PC-9 (cell line): ENCODE data around the gene SERPINB2. TPM values are rescaled to one million over a fixed set of nuclear protein-coding genes. Genes with fewer than 3 reads are reported as not detected.

Experiments used
- BruUV-seq: library from RNA; stranded (reverse); fragments of 400-500 nt; replicated peaks from 2 replicates; lab custom pipeline; 2021; lab: Mats Ljungman, UMichigan
- CTCF ChIA-PET: fragments of 300-600 bp; sonication (Branson Sonifier 250); formaldehyde crosslinking; loops from one replicate; lab custom pipeline; 2022; ENCODE audit warnings: antibody characterized with exemption; lab: Charles Lee
- POLR2A ChIA-PET: fragments of 300-600 bp; sonication (Branson Sonifier 250); formaldehyde crosslinking; loops from one replicate; lab custom pipeline; 2022; ENCODE audit warnings: antibody characterized with exemption; ENCODE audit not compliant: unreplicated experiment; lab: Charles Lee
- DNase-seq, 2 experiments: peaks; one replicate each; pipeline versions ENCODE4 v3.0.0 to v3.0.0-alpha.2; 2015 to 2022; ENCODE audit warnings: mixed read lengths in 1 of 2
- H2AFZ ChIP-seq: fragments of 200-600 bp; sonication (generic); 2 replicates; pipeline ENCODE4 v1.8.1; 2017; ENCODE audit warnings: antibody characterized with exemption
- H3F3A ChIP-seq: fragments of 200-600 bp; sonication (generic); 2 replicates; pipeline ENCODE4 v1.8.1; 2017; ENCODE audit warnings: antibody characterized with exemption, mild to moderate bottlenecking, low read depth; ENCODE audit not compliant: insufficient read depth
- H3K27ac ChIP-seq: fragments of 200-600 bp; sonication (generic); 2 replicates; pipeline ENCODE4 v1.6.1; 2016; ENCODE audit warnings: mixed run types
- H3K27me3 ChIP-seq: fragments of 200-600 bp; sonication (generic); 2 replicates; pipeline ENCODE4 v1.6.1; 2016; ENCODE audit warnings: low read depth, mixed run types; ENCODE audit not compliant: insufficient read depth
- H3K36me3 ChIP-seq: fragments of 200-600 bp; sonication (generic); 2 replicates; pipeline ENCODE4 v1.6.1; 2016; ENCODE audit warnings: low read depth, mixed run types
- H3K4me1 ChIP-seq: fragments of 200-600 bp; sonication (generic); replicated peaks from 2 replicates; pipeline ENCODE4 v1.6.1; 2016; ENCODE audit warnings: mixed run types; ENCODE audit not compliant: insufficient read depth
- H3K4me2 ChIP-seq: fragments of 200-600 bp; sonication (generic); 2 replicates; pipeline ENCODE4 v1.6.1; 2017; ENCODE audit warnings: mixed run types
- H3K4me3 ChIP-seq: fragments of 200-600 bp; sonication (generic); 2 replicates; pipeline ENCODE4 v1.6.1; 2016; ENCODE audit warnings: mixed run types
- H3K79me2 ChIP-seq: fragments of 200-600 bp; sonication (generic); 2 replicates; pipeline ENCODE4 v1.6.1; 2017; ENCODE audit warnings: low read depth, mixed run types
- H3K9me2 ChIP-seq: fragments of 200-600 bp; sonication (generic); 2 replicates; pipeline ENCODE4 v1.8.1; 2017; ENCODE audit warnings: mild to moderate bottlenecking; ENCODE audit not compliant: insufficient read depth
- H3K9me3 ChIP-seq: fragments of 200-600 bp; sonication (generic); 2 replicates; pipeline ENCODE4 v1.8.1; 2016; ENCODE audit warnings: low read depth; ENCODE audit not compliant: insufficient read depth
- H4K20me1 ChIP-seq: fragments of 200-600 bp; sonication (generic); 2 replicates; pipeline ENCODE4 v1.8.1; 2017; ENCODE audit not compliant: insufficient read depth
- EZH2 ChIP-seq: fragments of 200-600 bp; sonication (generic); IDR thresholded peaks from 2 replicates; pipeline ENCODE4 v1.8.0; 2017; ENCODE audit warnings: antibody characterized with exemption, low read depth
- intact Hi-C: fragments of 100-400 bp; cut with micrococcal nuclease; formaldehyde crosslinking; loops from one replicate; pipeline ENCODE4 v1.10.0; 2022; ENCODE audit not compliant: unreplicated experiment
- total RNA-seq: library from RNA; stranded (reverse); gene quantifications from 2 replicates; pipeline ENCODE4 v1.2.3, GENCODE V29; 2021
- TF ChIP-seq, protein P1 (sequence below): fragments of 200-600 bp; sonication (generic); conservative IDR thresholded peaks from 2 replicates; pipeline ENCODE4 v1.6.1; 2017; ENCODE audit warnings: mixed run types, antibody characterized with exemption, mild to moderate bottlenecking, moderate library complexity

The SERPINB2 gene
- total RNA-seq, 1 experiment from 2014 or later: not detected

DNA sequence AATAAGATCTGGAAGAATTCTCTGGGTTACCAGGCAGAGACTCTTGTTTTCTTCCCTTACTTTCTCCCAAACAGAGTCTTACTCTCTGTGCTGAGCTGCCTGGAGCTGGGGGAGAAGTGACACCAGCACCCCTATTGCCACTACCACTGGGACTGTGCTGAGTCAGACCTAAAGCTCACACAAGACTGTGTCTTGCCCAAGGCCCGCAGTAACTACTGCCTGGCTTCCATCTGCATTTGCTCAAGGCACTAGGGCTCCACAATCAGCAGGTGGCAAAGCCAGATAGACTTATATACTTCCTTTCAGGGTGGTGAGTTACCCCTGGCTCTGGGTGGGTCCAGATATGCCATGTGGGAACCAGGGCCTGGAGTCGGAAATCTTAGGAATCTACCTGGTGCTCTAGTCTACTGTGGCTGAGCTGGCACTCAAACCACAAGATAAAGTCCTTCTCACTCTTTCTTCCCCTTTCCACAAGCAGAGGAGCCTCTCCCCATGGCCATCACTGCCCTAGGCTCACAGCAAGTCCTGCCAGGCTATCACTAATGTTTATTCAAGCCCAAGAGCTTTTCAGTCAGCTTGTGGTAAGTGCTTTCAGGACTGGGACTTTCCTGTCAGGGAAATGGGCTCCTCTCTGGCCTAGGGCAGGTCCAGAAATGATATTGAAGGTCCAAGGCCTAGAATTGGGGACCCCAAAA lies 27.6 kb upstream of the SERPINB2 start:
- CTCF ChIA-PET: no interaction called here
- POLR2A ChIA-PET: no interaction called here

DNA sequence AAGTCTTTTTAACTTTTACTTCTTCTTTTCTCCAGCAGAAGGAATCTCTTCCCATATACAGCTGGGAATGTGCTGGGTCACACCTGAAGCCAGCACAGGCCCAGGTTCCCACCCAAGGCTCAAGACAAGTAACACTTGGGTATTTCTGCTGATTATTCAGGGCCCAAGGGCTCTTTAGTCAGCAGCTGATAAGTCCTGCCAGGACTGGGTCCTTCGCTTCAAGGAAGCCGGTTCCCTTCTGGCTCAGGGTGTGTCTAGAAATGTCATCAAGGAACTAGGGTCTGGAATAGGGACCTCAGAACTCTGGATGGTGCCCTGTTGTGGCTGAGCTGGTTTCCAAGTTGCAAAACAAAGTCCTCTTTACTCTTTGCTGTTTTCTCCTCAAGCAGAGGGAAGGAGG lies 27.0 kb upstream of the SERPINB2 start:
- no peaks in the 10 kb centered on the region for H3K9me2 ChIP-seq
- no peak overlapping the region for H3K4me2 ChIP-seq
- POLR2A ChIA-PET: no interaction called here
- H4K20me1 ChIP-seq: no peaks in the 10 kb centered on the region
- no peaks in the 10 kb centered on the region for H3K36me3 ChIP-seq
- CTCF ChIA-PET: no interaction called here
- no peaks in the 10 kb centered on the region for H3F3A ChIP-seq
- no peak overlapping the region for H3K27ac ChIP-seq
- no peak overlapping the region for H3K4me3 ChIP-seq
- no peaks in the 10 kb centered on the region for H3K9me3 ChIP-seq
- no TSS peak for BruUV-seq
- H3K4me1 ChIP-seq: no peaks in the 10 kb centered on the region
- no peaks in the 10 kb centered on the region for H3K27me3 ChIP-seq
- no peak overlapping the region for H2AFZ ChIP-seq
- no peaks in the 10 kb centered on the region for H3K79me2 ChIP-seq
- no peak for DNase-seq
- TF ChIP-seq, protein P1, sequence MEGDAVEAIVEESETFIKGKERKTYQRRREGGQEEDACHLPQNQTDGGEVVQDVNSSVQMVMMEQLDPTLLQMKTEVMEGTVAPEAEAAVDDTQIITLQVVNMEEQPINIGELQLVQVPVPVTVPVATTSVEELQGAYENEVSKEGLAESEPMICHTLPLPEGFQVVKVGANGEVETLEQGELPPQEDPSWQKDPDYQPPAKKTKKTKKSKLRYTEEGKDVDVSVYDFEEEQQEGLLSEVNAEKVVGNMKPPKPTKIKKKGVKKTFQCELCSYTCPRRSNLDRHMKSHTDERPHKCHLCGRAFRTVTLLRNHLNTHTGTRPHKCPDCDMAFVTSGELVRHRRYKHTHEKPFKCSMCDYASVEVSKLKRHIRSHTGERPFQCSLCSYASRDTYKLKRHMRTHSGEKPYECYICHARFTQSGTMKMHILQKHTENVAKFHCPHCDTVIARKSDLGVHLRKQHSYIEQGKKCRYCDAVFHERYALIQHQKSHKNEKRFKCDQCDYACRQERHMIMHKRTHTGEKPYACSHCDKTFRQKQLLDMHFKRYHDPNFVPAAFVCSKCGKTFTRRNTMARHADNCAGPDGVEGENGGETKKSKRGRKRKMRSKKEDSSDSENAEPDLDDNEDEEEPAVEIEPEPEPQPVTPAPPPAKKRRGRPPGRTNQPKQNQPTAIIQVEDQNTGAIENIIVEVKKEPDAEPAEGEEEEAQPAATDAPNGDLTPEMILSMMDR: no peak
- no peak for TF ChIP-seq EZH2
- intact Hi-C loops: no loop called here

More for the DNA sequence above, 27.6 kb upstream of the SERPINB2 start:
- H2AFZ ChIP-seq: no peak overlapping the region
- no peaks in the 10 kb centered on the region for H3K27me3 ChIP-seq
- no peaks in the 10 kb centered on the region for H3K36me3 ChIP-seq
- intact Hi-C loops: no loop called here
- no peaks in the 10 kb centered on the region for H3K79me2 ChIP-seq
- no peak for TF ChIP-seq EZH2
- BruUV-seq: no TSS peak
- no peaks in the 10 kb centered on the region for H3F3A ChIP-seq
- H3K9me3 ChIP-seq: no peaks in the 10 kb centered on the region
- no peaks in the 10 kb centered on the region for H3K4me1 ChIP-seq
- no peak overlapping the region for H3K4me3 ChIP-seq
- no peak overlapping the region for H3K4me2 ChIP-seq
- H4K20me1 ChIP-seq: no peaks in the 10 kb centered on the region
- H3K27ac ChIP-seq: no peak overlapping the region
- no peak for DNase-seq
- H3K9me2 ChIP-seq: no peaks in the 10 kb centered on the region

DNA sequence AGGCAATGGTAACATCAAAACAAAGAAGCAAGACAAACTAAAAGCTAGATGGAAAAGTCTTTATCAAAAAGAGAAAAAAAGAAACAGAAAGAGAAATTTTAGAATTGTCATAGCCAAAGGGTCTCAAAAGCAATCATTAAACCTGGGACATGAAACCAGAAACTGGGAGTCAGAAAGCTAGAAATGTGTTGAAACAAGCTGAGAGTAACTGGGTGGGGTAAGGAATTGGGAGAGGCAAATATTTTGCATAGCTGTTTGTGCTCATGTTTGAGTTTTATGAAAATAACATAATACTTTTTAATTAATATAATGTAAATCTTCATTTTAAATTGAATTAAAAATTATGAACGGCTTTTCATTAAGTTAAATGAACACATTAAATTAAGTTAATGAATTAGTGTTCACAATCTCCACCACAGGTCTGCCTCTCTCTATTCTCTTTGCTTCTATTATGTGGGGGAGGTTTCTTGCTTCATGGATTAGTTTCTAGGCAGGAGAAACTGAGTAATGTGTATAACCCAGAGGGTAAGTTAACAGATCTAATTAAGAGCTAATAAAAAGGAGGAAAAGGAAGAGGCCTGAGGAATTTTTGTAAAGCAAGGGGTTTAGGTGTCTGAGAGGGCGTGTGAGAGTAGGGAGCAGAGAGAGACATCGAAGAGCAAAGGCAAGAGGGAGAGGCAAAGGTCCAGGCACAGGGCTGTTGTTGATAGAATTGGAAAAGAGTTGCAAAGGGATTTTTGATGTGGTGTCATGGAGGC lies 20.0 kb upstream of the SERPINB2 start:
- Histone ChIP-seq H3K27me3 (no peaks in the 10 kb centered on the region), H3K79me2 (no peaks in the 10 kb centered on the region), H3K9me3 (no peaks in the 10 kb centered on the region), H3F3A (peaks cover 4% of the 10 kb centered on the region; the same call in 1 of the 2 replicates), H4K20me1 (no peaks in the 10 kb centered on the region), H3K9me2 (no peaks in the 10 kb centered on the region), H3K4me2 (no peak overlapping the region), H3K36me3 (no peaks in the 10 kb centered on the region), H2AFZ (no peak overlapping the region), H3K4me1 (no peaks in the 10 kb centered on the region; the same call in 1 of the 2 replicates), H3K4me3 (no peak overlapping the region), H3K27ac (no peak overlapping the region; the same call in 1 of the 2 replicates)
- CTCF ChIA-PET: no interaction called here
- no peak for TF ChIP-seq EZH2
- TF ChIP-seq, protein P1: no peak
- POLR2A ChIA-PET: interaction anchor here (0.6 kb wide), 2 partner anchors 194 to 445 kb away, joined by 6 to 10 read pairs; no protein-coding TSS in a partner anchor
- intact Hi-C loops: no loop called here
- no TSS peak for BruUV-seq
- no peak for DNase-seq
